Mucosa of rectum (tissue), 2 donors: ENCODE measurements around the gene MRM1.

Experiments
- H3K27ac ChIP-seq, 2 donors: one replicate each; pipeline ENCODE4 v1.7.0; 2013; ENCODE audit warnings: inconsistent platforms in 2 of 2, low read depth in 2 of 2, low read length in 2 of 2
- H3K27me3 ChIP-seq, 2 donors: one replicate each; pipeline ENCODE4 v1.7.0; 2013; ENCODE audit warnings: low read length in 2 of 2; ENCODE audit not compliant: control insufficient read depth in 2 of 2, insufficient read depth in 2 of 2
- H3K36me3 ChIP-seq, 2 donors: one replicate each; pipeline ENCODE4 v1.7.0; 2013; ENCODE audit warnings: low read length in 2 of 2; ENCODE audit not compliant: control insufficient read depth in 2 of 2, insufficient read depth in 2 of 2
- H3K4me1 ChIP-seq, 2 donors: one replicate each; pipeline ENCODE4 v1.7.0; 2013; ENCODE audit warnings: low read length in 2 of 2, mild to moderate bottlenecking in 1 of 2; ENCODE audit not compliant: control insufficient read depth in 2 of 2, insufficient read depth in 2 of 2
- H3K4me3 ChIP-seq, 2 donors: one replicate each; pipeline ENCODE4 v1.7.0; 2013; ENCODE audit warnings: low read length in 2 of 2
- H3K9ac ChIP-seq, 2 donors: one replicate each; pipeline ENCODE4 v1.7.0; 2013; ENCODE audit warnings: low read length in 2 of 2, low read depth in 1 of 2, mild to moderate bottlenecking in 1 of 2
- H3K9me3 ChIP-seq, 2 donors: one replicate each; pipeline ENCODE4 v1.7.0; 2013; ENCODE audit warnings: low read length in 2 of 2; ENCODE audit not compliant: control insufficient read depth in 2 of 2
- donor health status: healthy.
- donor health status: Normal muscosa, but diverticular disease.

MRM1 gene

DNA sequence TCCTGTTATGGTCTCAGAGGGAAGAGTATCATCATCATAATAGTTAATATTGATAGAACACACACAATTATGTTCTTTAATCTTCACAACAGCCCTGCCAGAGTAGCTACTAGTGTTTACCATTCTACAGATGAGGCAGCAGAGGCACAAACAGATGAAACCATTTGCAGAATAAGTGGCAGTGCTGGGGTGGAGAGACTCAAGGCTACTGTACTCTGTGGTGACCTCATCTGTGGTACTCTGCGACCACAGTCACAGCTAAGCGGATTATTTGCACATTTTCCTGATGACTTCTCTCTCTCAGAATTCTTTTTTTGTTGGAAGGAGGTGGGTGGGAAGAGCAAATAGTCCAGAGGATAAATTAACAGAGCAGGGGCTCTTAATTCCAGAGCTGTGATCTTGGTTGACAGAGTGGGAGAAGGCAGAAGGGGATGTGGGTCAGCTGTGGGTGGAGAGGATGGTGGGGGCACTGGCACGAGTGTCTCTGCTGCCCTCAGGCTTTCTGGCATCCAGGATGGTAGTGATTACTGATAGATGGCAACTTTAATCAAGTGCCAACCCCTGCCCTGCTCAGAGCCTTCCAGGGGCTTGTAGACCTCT, 41.8 kb downstream of the MRM1 start:
- peak overlapping the region in 1 of 2 donors; percentile 19 for H3K9ac ChIP-seq
- peak overlapping the region in 1 of 2 donors; percentile 22 for H3K4me3 ChIP-seq
- no peaks in the 10 kb centered on the region for H3K9me3 ChIP-seq
- H3K4me1 ChIP-seq: peaks cover 12 to 15% of the 10 kb centered on the region in 2 donors
- H3K36me3 ChIP-seq: no peaks in the 10 kb centered on the region
- no peak overlapping the region for H3K27ac ChIP-seq
- peaks cover 25 to 28% of the 10 kb centered on the region in 2 donors for H3K27me3 ChIP-seq

GRCh38 chr17:36645422-36645821, 44.0 kb downstream of the MRM1 start:
- Histone ChIP-seq H3K4me3 (no peak overlapping the region), H3K27ac (no peak overlapping the region), H3K36me3 (no peaks in the 10 kb centered on the region), H3K4me1 (peaks cover 12 to 15% of the 10 kb centered on the region in 2 donors), H3K9me3 (no peaks in the 10 kb centered on the region), H3K9ac (no peak overlapping the region), H3K27me3 (peaks cover 25% of the 10 kb centered on the region in 2 donors)

DNA sequence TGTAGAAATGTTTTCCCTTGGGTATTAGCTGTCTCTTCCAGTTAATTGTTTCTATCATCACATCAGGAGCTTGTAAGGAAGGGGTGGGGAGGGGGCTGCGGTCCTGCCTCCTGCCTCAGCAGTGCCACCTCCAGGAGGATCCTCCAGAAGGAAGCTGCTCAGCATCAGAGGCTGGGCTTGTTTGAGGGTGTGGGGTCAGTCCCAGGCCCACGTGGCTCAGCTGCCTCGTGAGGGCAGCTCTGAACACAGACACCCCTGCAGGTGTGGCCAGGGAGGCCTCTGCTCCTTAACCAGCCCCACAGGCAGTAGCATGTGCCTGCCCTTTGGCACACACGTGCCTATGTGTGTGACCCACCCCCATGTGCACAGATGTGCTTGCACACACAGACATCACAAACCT, 46.3 kb downstream of the MRM1 start:
- Histone ChIP-seq H3K36me3 (no peaks in the 10 kb centered on the region), H3K4me1 (peaks cover 7 to 8% of the 10 kb centered on the region in 2 donors), H3K27ac (no peak overlapping the region), H3K4me3 (no peak overlapping the region), H3K9me3 (no peaks in the 10 kb centered on the region), H3K9ac (no peak overlapping the region), H3K27me3 (peaks cover 17 to 19% of the 10 kb centered on the region in 2 donors)

DNA sequence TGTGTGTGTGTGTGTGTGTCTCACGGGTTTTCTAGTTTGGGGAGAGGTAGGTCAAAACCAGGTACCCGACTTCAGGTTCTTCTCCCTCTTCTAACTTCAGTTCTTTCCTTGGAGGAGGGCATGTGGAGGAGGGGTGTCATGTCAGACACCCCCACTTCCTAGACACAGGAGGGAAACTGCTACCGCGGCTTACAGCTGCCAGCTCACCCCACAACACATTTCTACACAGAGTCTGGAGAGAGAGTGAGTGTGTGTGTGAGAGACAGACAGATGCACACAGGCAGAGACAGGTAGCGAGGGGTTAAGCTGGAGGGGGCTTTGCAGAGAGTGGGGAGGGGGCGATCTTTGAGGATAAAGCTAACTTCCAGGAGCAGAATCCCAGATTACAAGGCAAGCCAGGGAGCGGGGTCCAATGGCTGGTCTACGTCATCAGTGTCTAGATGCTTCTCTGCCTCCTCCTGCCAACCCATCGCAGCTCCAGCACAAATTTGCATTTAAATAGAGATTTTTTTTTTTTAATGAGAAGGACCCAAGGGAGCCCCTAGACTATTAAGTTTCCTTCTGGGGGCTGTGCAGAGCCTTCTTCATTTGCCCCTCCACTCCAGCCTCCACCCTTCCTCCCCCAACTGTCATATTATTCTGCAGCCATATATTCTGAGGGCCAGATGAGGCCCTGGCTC, 48.9 kb downstream of the MRM1 start:
- no peak overlapping the region for H3K4me3 ChIP-seq

GRCh38 chr17:36653374-36653773, 52.0 kb downstream of the MRM1 start:
- H3K27ac ChIP-seq: peak overlapping the region in 1 of 2 donors; percentile 34
- H3K36me3 ChIP-seq: peaks cover 0 to 2% of the 10 kb centered on the region in 2 donors
- H3K9me3 ChIP-seq: no peaks in the 10 kb centered on the region
- H3K4me3 ChIP-seq: no peak overlapping the region
- H3K27me3 ChIP-seq: peaks cover 0 to 10% of the 10 kb centered on the region in 2 donors
- no peak overlapping the region for H3K9ac ChIP-seq
- H3K4me1 ChIP-seq: peaks cover 9 to 11% of the 10 kb centered on the region in 2 donors

More for the DNA sequence above, 48.9 kb downstream of the MRM1 start:
- Histone ChIP-seq H3K4me1 (peaks cover 8 to 10% of the 10 kb centered on the region in 2 donors), H3K9ac (no peak overlapping the region), H3K27ac (no peak overlapping the region), H3K36me3 (peaks cover 0 to 2% of the 10 kb centered on the region in 2 donors), H3K27me3 (peaks cover 3 to 11% of the 10 kb centered on the region in 2 donors), H3K9me3 (no peaks in the 10 kb centered on the region)

DNA sequence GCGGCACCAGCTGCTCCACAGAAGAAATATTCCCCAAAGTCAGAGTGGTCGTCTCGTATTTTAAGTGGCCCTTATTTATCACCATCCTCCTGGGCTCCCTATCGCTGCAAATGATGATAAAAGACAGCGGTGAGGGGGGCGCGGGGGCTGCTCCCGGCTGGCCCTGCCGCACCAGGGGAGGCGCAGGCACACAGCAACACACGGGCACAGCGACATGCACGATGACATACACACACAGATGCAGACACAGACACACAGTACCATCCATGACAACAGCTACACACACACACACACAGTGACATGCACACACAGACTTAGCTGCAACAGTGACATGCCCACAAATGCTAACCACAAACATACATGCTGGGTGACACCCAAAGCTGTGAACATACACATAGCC, 52.5 kb downstream of the MRM1 start:
- Histone ChIP-seq H3K9me3 (no peaks in the 10 kb centered on the region), H3K36me3 (peaks cover 0 to 2% of the 10 kb centered on the region in 2 donors), H3K9ac (no peak overlapping the region), H3K4me1 (peaks cover 9 to 11% of the 10 kb centered on the region in 2 donors), H3K27me3 (peaks cover 0 to 10% of the 10 kb centered on the region in 2 donors), H3K4me3 (no peak overlapping the region), H3K27ac (no peak overlapping the region)

GRCh38 chr17:36655726-36656125, 54.3 kb downstream of the MRM1 start:
- H3K27ac ChIP-seq: no peak overlapping the region
- H3K9ac ChIP-seq: no peak overlapping the region
- H3K9me3 ChIP-seq: no peaks in the 10 kb centered on the region
- peaks cover 0 to 13% of the 10 kb centered on the region in 2 donors for H3K27me3 ChIP-seq
- peaks cover 0 to 2% of the 10 kb centered on the region in 2 donors for H3K36me3 ChIP-seq
- H3K4me1 ChIP-seq: peaks cover 9 to 11% of the 10 kb centered on the region in 2 donors
- H3K4me3 ChIP-seq: no peak overlapping the region

DNA sequence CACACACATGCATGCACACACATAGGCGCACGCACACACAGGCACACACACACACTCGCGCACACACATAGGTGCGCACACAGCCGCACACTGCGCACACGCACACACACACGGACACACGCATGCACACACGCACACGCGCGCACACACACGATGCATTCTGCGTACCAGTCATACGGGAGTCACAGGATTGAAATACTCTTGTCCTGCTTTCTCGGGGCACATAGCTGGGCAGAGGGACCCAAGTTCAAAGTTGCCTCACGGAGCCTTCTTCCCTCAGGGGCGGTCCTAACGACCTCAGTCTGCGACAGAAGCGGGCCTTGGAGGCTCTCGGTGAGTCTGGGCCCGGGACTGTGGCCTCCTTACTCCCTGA, 56.0 kb downstream of the MRM1 start:
- Histone ChIP-seq H3K9me3 (no peaks in the 10 kb centered on the region), H3K27me3 (peaks cover 0 to 16% of the 10 kb centered on the region in 2 donors), H3K27ac (no peak overlapping the region), H3K36me3 (peaks cover 0 to 2% of the 10 kb centered on the region in 2 donors), H3K4me1 (peaks cover 9 to 11% of the 10 kb centered on the region in 2 donors), H3K9ac (peak overlapping the region in 1 of 2 donors; percentile 75), H3K4me3 (peak overlapping the region; percentile 50 to 65)

GRCh38 chr17:36657763-36658490, 56.5 kb downstream of the MRM1 start:
- H3K36me3 ChIP-seq: peaks cover 0 to 2% of the 10 kb centered on the region in 2 donors
- no peak overlapping the region for H3K27ac ChIP-seq
- peak overlapping the region; percentile 50 to 65 for H3K4me3 ChIP-seq
- H3K4me1 ChIP-seq: peaks cover 8 to 11% of the 10 kb centered on the region in 2 donors
- H3K27me3 ChIP-seq: peaks cover 0 to 18% of the 10 kb centered on the region in 2 donors
- peak overlapping the region in 1 of 2 donors; percentile 75 for H3K9ac ChIP-seq
- no peaks in the 10 kb centered on the region for H3K9me3 ChIP-seq
